AG04449 (cell line): ENCODE data around the gene PDZD8.

Experiments
- CTCF ChIA-PET: fragments of 350-600 bp; formaldehyde crosslinking; extraction: SDS; loops from one replicate; lab custom pipeline; 2021; ENCODE audit warnings: antibody characterized with exemption; lab: Yijun Ruan, JAX
- POLR2A ChIA-PET: fragments of 400-600, 350-600 bp; formaldehyde crosslinking; extraction: SDS; loops from one replicate; lab custom pipeline; 2020; ENCODE audit warnings: antibody characterized with exemption, inconsistent platforms; lab: Yijun Ruan, JAX
- DNase-seq: peaks from one replicate; pipeline ENCODE4 v3.0.0-alpha.2; 2010; ENCODE audit warnings: low read depth, low spot score
- H3K4me3 ChIP-seq: 2 replicates; pipeline ENCODE4 v1.5.1; 2011; ENCODE audit warnings: low read depth, mild to moderate bottlenecking, control low read depth, low read length
- CTCF ChIP-seq: IDR thresholded peaks from one replicate; pipeline ENCODE4 v1.5.1; 2011; ENCODE audit warnings: mild to moderate bottlenecking, moderate library complexity, low read length, control low read depth, inconsistent platforms; ENCODE audit not compliant: insufficient read depth; ENCODE audit errors: missing control alignments

Gene PDZD8

GRCh38 chr10:117327262-117327661 is 48.0 kb downstream of the PDZD8 start:
- no peak overlapping the region for H3K4me3 ChIP-seq
- no peak for DNase-seq
- POLR2A ChIA-PET = interaction anchor here (0.5 to 0.6 kb wide), 2 partner anchors 78 to 188 kb away, joined by 3 read pairs; no protein-coding TSS in a partner anchor
- TF ChIP-seq CTCF = no peak
- CTCF ChIA-PET = interaction anchor here (0.8 to 2.5 kb wide), 3 partner anchors 8 to 110 kb away, joined by 3 to 25 read pairs (median 10); no protein-coding TSS in a partner anchor

GRCh38 chr10:117324367-117324766 is 50.9 kb downstream of the PDZD8 start:
- no peak overlapping the region for H3K4me3 ChIP-seq
- ChIA-PET CTCF (interaction anchor here (1.0 to 2.8 kb wide), 2 partner anchors 107 to 108 kb away, joined by 4 to 48 read pairs; no protein-coding TSS in a partner anchor), POLR2A (no interaction called here)
- DNase-seq = no peak
- TF ChIP-seq CTCF = no peak

GRCh38 chr10:117322260-117322659 is 53.0 kb downstream of the PDZD8 start:
- ChIA-PET POLR2A (no interaction called here), CTCF (interaction anchor here (1.0 to 2.8 kb wide), 4 partner anchors 8 to 105 kb away, joined by 3 to 48 read pairs (median 4); no protein-coding TSS in a partner anchor)
- no peak for DNase-seq
- H3K4me3 ChIP-seq = no peak overlapping the region
- no peak for TF ChIP-seq CTCF

DNA sequence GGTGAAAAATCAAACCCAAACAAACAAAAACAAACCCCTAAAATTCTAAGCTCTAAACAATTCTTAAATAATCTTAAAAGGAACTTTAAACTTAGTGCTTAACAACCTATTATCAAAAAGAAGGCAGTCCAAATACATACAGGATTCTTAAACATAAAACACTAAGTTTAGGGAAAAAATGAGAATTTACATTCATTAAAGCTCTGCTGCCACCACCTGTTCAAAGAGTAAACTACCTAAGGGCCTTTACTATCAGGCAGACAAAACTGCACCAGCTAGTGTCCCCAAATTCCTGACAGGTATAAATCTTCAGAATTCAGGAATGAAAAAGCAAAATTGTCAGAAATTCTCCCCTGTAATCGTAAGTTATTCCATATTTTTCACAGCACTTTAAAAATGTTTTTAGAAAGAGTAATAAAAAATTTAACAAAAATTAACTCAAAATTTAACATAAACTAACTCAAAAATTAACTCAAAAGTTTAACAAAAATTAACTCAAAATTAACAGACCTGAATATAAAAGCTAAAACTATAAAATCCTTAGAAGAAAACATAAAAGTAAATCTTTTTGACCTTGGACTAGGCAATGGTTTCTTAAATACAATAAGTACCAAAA is 55.1 kb downstream of the PDZD8 start:
- POLR2A ChIA-PET = no interaction called here
- no peak overlapping the region for H3K4me3 ChIP-seq
- DNase-seq = no peak
- peak; percentile 40 for TF ChIP-seq CTCF
- CTCF ChIA-PET = interaction anchor here (0.8 to 7.8 kb wide), 31 partner anchors 8 to 632 kb away, joined by 3 to 267 read pairs (median 4); no protein-coding TSS in a partner anchor

DNA sequence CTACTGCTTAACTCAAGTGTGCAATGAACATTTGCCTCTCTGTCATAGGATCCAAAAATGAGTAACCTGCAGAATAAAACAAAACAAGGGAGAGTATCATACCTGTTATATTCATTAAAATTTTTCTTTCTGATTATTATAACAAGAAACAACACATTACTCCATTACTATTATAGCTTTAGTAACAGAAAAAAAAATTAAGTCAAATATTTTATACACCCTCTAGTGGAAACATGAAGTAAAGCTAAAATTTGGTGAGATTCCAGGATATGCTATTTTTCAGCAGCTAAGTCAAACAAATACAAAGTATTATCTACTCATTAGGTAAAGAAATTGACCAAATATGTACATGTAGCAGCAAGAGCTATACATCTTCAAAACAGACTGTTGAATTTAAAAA is 56.3 kb downstream of the PDZD8 start:
- ChIA-PET CTCF (interaction anchor here (0.7 to 7.8 kb wide), 31 partner anchors 10 to 1247 kb away, joined by 3 to 267 read pairs (median 5); no protein-coding TSS in a partner anchor), POLR2A (interaction anchor here (0.6 kb wide), 1 partner anchor 70 kb away, joined by 3 read pairs; no protein-coding TSS in a partner anchor)
- no peak for DNase-seq
- H3K4me3 ChIP-seq = no peak overlapping the region
- TF ChIP-seq CTCF = peak; percentile 21

- TF ChIP-seq CTCF = no peak
- no peak for DNase-seq
- no peak overlapping the region for H3K4me3 ChIP-seq
- ChIA-PET CTCF (interaction anchor here (7.8 kb wide), 1 partner anchor 97 kb away, joined by 267 read pairs; no protein-coding TSS in a partner anchor), POLR2A (no interaction called here)
Measured at GRCh38 chr10:117316701-117317100, 58.5 kb downstream of the PDZD8 start.
